ENCODE results near the gene IDUA.
"Not testable (repeated sequence)": the region's sequence is repeated elsewhere in the genome, so short reads cannot be mapped to it uniquely, and the experiment has no call there.

IDUA gene

DNA sequence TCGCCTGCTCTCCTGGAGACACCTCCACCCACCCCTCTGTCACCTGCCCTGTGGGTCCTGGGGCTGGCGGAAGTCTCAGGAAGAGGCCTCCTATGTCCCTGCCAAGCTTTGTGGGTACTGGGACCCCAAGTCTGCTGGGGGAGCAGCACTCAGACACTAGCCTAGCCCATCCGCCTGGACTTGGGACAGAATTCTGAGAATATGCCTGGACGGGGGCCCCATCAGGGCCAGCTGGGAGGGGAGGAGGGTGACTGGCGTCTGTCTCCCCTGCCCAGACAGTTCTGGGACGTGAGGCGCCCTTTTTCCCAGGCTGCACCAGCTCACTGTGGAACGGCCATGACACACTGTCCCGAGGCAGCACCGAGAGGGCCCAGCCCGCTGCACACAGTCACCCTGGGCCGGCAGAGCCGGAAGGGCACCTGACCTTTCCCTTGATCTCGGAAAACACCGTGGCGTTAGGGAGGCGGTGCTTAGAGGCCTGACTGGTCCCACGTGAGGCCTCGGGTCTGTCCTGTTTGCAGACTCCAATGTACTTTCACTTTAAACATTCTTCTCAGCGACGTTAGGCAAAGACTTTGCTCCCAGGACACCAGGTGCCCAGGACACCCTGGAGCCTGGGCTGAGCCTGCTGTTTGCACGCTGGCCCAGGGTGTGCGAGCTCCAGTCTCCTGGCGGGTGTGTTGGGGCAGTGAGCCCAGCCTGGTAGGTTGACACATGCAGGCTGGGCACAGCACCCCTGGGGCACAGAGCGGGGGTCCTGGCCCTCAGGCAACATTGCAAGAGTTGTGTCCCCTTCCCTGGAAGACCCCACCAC, 5.7 kb downstream of the IDUA start:
- TF ChIP-seq SPI1 (IDR thresholded peaks at IDR 0.05; ENCODE audit: low read depth, low read length), result no peak
- TF ChIP-seq PAX5 (IDR thresholded peaks at IDR 0.05; ENCODE audit: insufficient read depth, low read length, severe bottlenecking), result no peak
- no peak for TF ChIP-seq POU2F2 (IDR thresholded peaks at IDR 0.05; ENCODE audit: low read depth, low read length)
- TF ChIP-seq TAF1 (IDR thresholded peaks at IDR 0.05; ENCODE audit: low read depth, low read length), result no peak
- TF ChIP-seq POLR2A (IDR thresholded peaks at IDR 0.05; ENCODE audit: low read depth, low read length), result no peak
- TF ChIP-seq POLR2AphosphoS5 (IDR thresholded peaks at IDR 0.05; ENCODE audit: low read depth, low read length), result no peak
- FAIRE-seq, result no peak

DNA sequence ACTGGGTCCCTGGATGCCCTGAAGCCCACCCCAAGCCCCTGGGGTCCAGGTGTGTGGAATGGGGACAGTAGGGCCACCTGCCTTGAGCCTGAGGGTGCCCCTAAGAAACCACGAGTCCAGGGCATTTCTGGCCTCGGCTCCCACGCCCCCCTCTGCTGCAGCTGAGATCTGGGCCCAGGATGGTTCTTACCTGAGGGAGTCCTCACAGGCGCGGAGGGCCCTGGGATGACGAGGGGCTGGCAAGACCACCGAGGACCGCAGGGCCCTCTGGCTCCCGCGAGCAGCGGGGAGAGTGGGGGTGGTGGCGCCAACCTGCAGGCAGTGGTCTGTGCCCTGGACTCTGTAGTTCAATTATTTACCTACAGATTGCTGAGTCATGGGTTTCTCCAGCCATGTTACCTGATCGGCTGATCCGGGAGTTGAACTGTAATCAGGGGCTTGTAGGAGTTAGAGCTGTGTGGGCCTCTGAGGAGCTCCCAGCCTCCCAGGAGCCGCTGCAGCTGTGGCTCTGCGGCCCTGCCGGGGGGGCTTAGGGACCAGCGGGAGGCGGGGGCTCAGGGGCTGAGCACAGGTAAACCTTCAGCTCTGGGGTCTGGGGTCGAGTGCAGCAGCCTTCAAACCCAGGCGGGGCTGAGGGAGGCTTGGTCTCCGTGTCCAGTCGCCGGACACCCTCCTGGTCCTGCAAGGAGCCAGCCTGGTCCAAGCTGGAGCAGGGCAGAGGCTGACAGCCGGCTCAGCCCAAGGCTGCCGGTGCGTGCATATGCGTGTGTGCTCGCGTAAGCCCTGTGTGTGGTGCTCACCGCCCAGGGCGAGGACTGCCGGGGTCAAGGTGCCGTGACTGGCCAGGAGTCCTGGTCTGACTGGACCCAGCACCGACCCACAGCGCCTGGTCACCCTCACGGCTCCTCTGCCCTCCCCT, 6.5 kb downstream of the IDUA start, which contains the start of gene SLC26A1:
Gene SLC26A1 (minus strand): TSS at position 294 of the 919 bp plus-strand sequence. CDS start 1,701 bp downstream, outside the sequence.
- TF ChIP-seq POLR2AphosphoS5 (IDR thresholded peaks at IDR 0.05; ENCODE audit: low read depth, low read length) (no peak), POU2F2 (IDR thresholded peaks at IDR 0.05; ENCODE audit: low read depth, low read length) (no peak), PAX5 (IDR thresholded peaks at IDR 0.05; ENCODE audit: insufficient read depth, low read length, severe bottlenecking) (no peak), SPI1 (IDR thresholded peaks at IDR 0.05; ENCODE audit: low read depth, low read length) (no peak), TAF1 (IDR thresholded peaks at IDR 0.05; ENCODE audit: low read depth, low read length) (no peak), POLR2A (IDR thresholded peaks at IDR 0.05; ENCODE audit: low read depth, low read length) (no peak)
- no peak for FAIRE-seq
- no peak for DNase-seq (ENCODE audit: insufficient read length, low spot score)

More for the DNA sequence above, 5.7 kb downstream of the IDUA start:
- DNase-seq (ENCODE audit: insufficient read length, low spot score), result no peak

DNA sequence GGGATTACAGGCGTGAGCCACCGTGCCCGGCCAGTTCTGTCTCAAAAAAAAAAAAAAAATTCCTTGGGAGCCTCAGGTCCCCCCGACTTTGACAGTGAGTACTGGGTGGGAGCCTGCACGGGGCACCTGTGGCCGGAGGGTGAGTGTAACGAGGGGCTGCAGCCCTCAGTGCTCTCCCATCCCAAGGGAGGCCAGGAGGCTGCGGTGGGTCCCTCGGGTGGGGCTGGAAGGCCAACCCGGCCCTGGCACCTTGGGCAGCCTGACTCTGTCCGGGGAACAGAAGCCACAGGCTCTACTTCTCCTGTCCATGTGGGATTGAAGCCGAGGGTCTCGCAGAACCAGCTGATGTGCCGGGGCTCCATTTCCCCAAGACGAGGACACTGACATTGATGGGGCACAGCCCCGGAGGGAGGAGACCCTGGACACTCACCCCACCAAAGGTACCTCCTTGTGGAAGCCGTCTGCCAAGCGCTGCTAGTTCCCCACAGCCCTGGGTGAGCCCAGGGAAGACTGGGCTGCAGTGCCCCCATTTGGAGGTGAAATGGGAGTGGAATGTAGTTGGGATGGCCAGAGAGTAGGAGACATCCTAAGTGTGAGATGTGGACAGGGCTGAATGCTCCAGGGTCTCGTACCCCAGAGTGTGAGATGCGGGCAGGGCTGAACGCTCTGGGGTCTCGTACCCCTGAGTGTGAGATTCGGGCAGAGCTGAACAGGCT, 8.6 kb downstream of the IDUA start:
- TF ChIP-seq POU2F2 (IDR thresholded peaks at IDR 0.05; ENCODE audit: low read depth, low read length), result no peak
- TF ChIP-seq POLR2AphosphoS5 (IDR thresholded peaks at IDR 0.05; ENCODE audit: low read depth, low read length), result no peak
- TF ChIP-seq TAF1 (IDR thresholded peaks at IDR 0.05; ENCODE audit: low read depth, low read length), result no peak
- no peak for TF ChIP-seq POLR2A (IDR thresholded peaks at IDR 0.05; ENCODE audit: low read depth, low read length)
- no peak for TF ChIP-seq PAX5 (IDR thresholded peaks at IDR 0.05; ENCODE audit: insufficient read depth, low read length, severe bottlenecking)
- no peak for TF ChIP-seq SPI1 (IDR thresholded peaks at IDR 0.05; ENCODE audit: low read depth, low read length)
- DNase-seq (ENCODE audit: insufficient read length, low spot score), result no peak
- FAIRE-seq, result no peak

DNA sequence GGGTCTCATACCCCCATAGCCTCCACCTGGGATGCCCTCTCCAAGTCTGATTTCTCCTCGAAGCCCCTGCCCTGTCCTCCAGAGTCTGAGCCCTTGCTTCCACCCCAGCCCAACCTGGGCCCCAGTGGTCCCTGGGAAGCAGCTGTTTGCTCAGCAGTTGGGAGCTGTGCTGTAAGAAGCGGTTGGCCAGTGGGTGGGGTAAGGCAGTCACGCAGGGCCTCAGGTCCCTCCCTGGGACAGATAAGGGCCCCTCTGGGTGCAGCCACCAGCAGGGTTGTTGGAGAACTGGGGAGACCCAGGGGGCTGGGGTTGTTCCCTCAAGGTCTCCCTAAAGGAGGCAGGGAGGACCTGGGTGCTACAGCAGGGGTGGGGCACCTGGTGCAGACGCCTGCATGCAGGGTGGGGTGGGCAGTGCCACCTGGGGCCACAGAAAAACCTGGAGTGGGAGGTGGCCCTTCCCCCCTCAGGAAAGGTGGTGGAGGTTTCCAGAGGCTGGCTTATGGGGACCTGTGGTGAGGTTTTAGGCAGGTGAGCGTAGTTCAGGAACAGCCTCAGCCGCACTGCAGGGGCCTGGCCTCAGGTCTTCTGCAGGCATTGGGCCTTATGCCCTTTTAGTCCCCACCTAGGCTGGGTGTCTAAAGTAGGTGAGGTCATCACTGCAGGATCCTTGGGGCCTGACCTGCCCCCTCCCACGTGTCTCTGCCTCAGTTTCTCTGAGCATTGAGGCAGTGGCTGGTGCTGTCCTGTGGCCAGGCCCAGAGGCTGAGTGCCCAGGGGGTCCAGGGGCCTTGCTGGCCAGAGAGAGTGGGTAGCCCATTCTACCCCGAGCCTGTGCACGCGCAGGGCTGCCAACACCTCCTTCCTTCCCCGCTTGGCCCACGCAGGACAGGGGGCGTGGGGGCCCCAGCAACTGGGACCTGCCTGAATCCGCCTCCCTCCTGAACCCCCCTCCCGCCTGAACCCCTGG, 9.5 kb downstream of the IDUA start:
- TF ChIP-seq POLR2AphosphoS5 (IDR thresholded peaks at IDR 0.05; ENCODE audit: low read depth, low read length), result no peak
- no peak for TF ChIP-seq TAF1 (IDR thresholded peaks at IDR 0.05; ENCODE audit: low read depth, low read length)
- no peak for TF ChIP-seq PAX5 (IDR thresholded peaks at IDR 0.05; ENCODE audit: insufficient read depth, low read length, severe bottlenecking)
- no peak for TF ChIP-seq SPI1 (IDR thresholded peaks at IDR 0.05; ENCODE audit: low read depth, low read length)
- no peak for FAIRE-seq
- no peak for DNase-seq (ENCODE audit: insufficient read length, low spot score)

DNA sequence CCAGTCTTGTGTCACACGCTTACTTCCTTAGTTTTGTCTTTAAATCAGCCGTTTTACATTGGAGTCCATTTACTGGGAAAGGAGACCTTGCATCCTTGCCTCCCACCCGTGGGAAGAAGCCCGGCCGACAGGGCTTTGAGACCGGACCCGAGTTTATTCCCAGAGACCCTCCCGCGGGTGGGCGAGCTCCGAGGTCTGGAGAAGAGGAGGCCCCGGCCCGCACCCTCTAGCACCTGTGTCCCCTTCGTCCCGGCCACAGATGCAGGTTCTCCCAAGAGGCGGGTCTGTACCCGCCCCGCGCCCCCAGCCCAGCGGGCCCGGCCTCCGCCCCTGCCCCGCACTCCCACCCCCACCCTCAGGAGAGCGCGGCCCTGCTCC, 10.1 kb downstream of the IDUA start:
- FAIRE-seq, result no peak
- no peak for DNase-seq (ENCODE audit: insufficient read length, low spot score)
- TF ChIP-seq POLR2AphosphoS5 (IDR thresholded peaks at IDR 0.05; ENCODE audit: low read depth, low read length) (no peak), PAX5 (IDR thresholded peaks at IDR 0.05; ENCODE audit: insufficient read depth, low read length, severe bottlenecking) (no peak), TAF1 (IDR thresholded peaks at IDR 0.05; ENCODE audit: low read depth, low read length) (no peak), POLR2A (IDR thresholded peaks at IDR 0.05; ENCODE audit: low read depth, low read length) (no peak), SPI1 (IDR thresholded peaks at IDR 0.05; ENCODE audit: low read depth, low read length) (no peak), POU2F2 (IDR thresholded peaks at IDR 0.05; ENCODE audit: low read depth, low read length) (no peak)

DNA sequence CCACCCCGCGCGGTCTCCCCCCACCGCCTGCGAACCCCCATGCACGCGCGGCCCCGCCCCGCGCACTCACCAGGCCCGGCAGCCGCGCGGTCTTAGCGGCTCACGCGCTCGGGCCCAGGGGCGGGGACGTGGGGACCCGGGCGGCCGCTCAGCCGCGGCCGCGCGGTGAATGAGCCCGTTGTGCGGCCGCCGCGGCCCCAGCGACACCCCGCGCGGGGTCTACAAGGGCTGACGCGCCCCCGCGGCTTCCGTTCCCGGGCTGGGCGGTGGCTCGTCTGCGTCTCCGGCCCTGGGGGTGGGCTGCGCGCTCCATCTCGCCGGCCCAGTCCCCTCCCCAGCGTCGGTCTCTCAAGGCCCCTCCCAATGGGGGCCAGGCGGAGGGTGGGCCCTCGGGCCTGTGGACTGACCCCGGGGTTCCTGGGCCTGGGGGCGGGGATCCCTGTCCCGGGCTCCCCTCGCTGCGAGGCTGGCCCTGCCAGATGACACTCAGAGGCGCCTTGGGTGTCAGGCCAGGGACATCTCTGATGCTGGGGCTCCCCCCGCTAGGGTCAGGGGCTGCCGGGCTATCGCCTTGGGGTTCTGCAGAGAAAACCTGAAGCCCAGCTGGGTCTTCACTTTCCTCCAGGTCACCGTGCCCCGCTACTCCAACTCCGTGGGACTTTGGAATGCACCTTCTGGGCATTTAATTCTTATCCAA, 10.7 kb downstream of the IDUA start:
- DNase-seq (ENCODE audit: insufficient read length, low spot score), result no peak
- no peak for FAIRE-seq
- TF ChIP-seq POLR2A (IDR thresholded peaks at IDR 0.05; ENCODE audit: low read depth, low read length) (no peak), PAX5 (IDR thresholded peaks at IDR 0.05; ENCODE audit: insufficient read depth, low read length, severe bottlenecking) (no peak), POU2F2 (IDR thresholded peaks at IDR 0.05; ENCODE audit: low read depth, low read length) (no peak), SPI1 (IDR thresholded peaks at IDR 0.05; ENCODE audit: low read depth, low read length) (no peak), POLR2AphosphoS5 (IDR thresholded peaks at IDR 0.05; ENCODE audit: low read depth, low read length) (no peak)

DNA sequence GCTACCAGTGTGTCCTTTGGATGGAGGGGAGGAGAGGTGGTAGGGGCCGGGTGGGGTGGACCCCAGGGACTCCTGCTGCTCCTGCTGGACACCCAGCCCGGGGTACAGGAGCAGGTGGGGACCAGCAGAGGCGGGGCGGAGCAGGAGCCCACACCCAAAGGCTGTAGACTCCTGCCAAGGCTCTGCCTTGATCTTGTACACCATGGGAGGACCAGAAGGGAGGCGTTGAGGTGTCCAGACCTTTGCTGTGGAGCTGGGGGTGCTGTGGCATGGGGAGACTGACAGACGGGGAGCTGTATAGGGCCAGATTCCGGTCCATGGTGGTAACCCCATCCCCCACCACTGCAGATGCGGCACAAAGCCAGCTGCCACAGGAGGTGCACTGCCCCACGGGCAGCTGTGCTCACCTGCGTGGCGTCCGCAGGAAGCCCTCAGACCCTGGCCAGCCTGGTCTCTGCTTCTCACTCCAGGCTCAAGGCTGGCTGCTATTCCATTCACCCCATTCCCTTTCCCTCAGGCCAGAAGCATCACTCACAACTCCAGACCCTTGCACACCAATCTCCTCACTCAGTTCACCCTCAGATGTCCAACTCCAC, 11.3 kb downstream of the IDUA start:
- DNase-seq (ENCODE audit: insufficient read length, low spot score), result no peak
- FAIRE-seq, result no peak
- TF ChIP-seq TAF1 (IDR thresholded peaks at IDR 0.05; ENCODE audit: low read depth, low read length), result no peak
- no peak for TF ChIP-seq SPI1 (IDR thresholded peaks at IDR 0.05; ENCODE audit: low read depth, low read length)
- no peak for TF ChIP-seq POU2F2 (IDR thresholded peaks at IDR 0.05; ENCODE audit: low read depth, low read length)
- no peak for TF ChIP-seq POLR2A (IDR thresholded peaks at IDR 0.05; ENCODE audit: low read depth, low read length)
- no peak for TF ChIP-seq PAX5 (IDR thresholded peaks at IDR 0.05; ENCODE audit: insufficient read depth, low read length, severe bottlenecking)
- TF ChIP-seq POLR2AphosphoS5 (IDR thresholded peaks at IDR 0.05; ENCODE audit: low read depth, low read length), result no peak

DNA sequence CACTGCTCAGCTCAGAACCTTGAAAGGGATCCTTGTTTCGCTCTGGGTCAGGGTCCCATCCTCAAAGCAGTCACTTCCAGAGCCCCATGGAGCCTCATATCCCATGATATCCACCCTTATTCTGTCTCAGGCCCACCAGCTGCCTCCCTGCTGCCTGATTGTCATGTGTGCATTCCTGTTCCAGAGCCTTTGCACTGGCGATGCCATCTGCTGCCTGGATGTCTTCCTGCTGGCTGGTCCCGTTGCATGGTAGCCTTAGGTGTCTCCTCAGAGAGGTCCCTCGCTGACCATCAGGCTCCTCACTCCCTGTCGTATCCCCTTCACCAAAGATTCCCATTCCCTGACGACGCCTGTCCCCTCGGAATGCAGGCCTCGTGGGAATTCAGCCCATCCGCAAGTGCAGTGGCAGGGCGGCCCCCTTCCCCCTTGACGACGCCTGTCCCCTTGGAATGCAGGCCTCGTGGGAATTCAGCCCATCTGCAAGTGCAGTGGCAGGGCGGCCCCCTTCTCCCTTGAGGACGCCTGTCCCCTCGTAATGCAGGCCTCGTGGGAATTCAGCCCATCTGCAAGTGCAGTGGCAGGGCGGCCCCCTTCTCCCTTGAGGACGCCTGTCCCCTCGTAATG, 12.5 kb downstream of the IDUA start:
- FAIRE-seq; DNase-seq (ENCODE audit: insufficient read length, low spot score): not testable (repeated sequence)

Data from GM12891 (cell line).